Ascending aorta (tissue), 2 donors: ENCODE data around the gene SV2B. TPM values are rescaled to one million over a fixed set of nuclear protein-coding genes. Genes with fewer than 3 reads are reported as not detected.

Experiments used
- DNase-seq, 2 donors: peaks; one replicate each; pipeline ENCODE4 v3.0.0-alpha.2; 2019; ENCODE audit warnings: low spot score in 2 of 2
- H3K27ac ChIP-seq, 2 donors: fragments of 200-600 bp; sonication (generic); one replicate each; pipeline ENCODE4 v1.5.1; 2016 to 2017; ENCODE audit warnings: mild to moderate bottlenecking in 1 of 2
- H3K27me3 ChIP-seq: fragments of 200-600 bp; sonication (generic); one replicate; pipeline ENCODE4 v1.5.1; 2017
- H3K36me3 ChIP-seq, 2 donors: fragments of 200-600 bp; sonication (generic); one replicate each; pipeline ENCODE4 v1.5.1; 2016
- H3K4me1 ChIP-seq, 2 donors: fragments of 200-600 bp; sonication (generic); one replicate each; pipeline ENCODE4 v1.5.1; 2016 to 2017; ENCODE audit warnings: mild to moderate bottlenecking in 1 of 2
- H3K4me3 ChIP-seq, 2 donors: fragments of 200-600 bp; sonication (generic); one replicate each; pipeline ENCODE4 v1.5.1; 2016 to 2017; ENCODE audit warnings: mild to moderate bottlenecking in 1 of 2
- H3K9me3 ChIP-seq, 2 donors: fragments of 200-600 bp; sonication (generic); one replicate each; pipeline ENCODE4 v1.5.1; 2016
- intact Hi-C: fragments of 100-400 bp; cut with DNase I; formaldehyde crosslinking; loops from one replicate; pipeline ENCODE4 v1.15.1; 2023
- total RNA-seq: library from RNA; depleted of rRNA; stranded (reverse); fragments of >200 nt; gene quantifications from one replicate; pipeline ENCODE4 v1.1.0, GENCODE V29; 2016
- TF ChIP-seq, protein P1 (sequence below), 3 experiments: fragments of 200-600 bp in 2 of 3; fragments of 450-650 bp in 1 of 3; sonication (generic) in 2 of 3; IDR thresholded peaks; one replicate each; pipeline ENCODE4 v1.5.1; 2016 to 2019; ENCODE audit warnings: antibody characterized with exemption in 3 of 3, mild to moderate bottlenecking in 1 of 3, moderate library complexity in 1 of 3

The SV2B gene
- total RNA-seq, 1 donor from 2014 or later, result 0.11 TPM

GRCh38 chr15:91264651-91265351 is 164.7 kb downstream of the SV2B start:
- intact Hi-C loops, result no loop called here
- Histone ChIP-seq H3K36me3 (no peaks in the 10 kb centered on the region), H3K27me3 (no peaks in the 10 kb centered on the region), H3K9me3 (no peaks in the 10 kb centered on the region), H3K4me1 (peaks cover 0 to 3% of the 10 kb centered on the region in 2 donors), H3K27ac (peak overlapping the region; percentile 51 to 58), H3K4me3 (peak overlapping the region in 1 of 2 donors; percentile 45)
- DNase-seq, result no peak
- TF ChIP-seq, protein P1, sequence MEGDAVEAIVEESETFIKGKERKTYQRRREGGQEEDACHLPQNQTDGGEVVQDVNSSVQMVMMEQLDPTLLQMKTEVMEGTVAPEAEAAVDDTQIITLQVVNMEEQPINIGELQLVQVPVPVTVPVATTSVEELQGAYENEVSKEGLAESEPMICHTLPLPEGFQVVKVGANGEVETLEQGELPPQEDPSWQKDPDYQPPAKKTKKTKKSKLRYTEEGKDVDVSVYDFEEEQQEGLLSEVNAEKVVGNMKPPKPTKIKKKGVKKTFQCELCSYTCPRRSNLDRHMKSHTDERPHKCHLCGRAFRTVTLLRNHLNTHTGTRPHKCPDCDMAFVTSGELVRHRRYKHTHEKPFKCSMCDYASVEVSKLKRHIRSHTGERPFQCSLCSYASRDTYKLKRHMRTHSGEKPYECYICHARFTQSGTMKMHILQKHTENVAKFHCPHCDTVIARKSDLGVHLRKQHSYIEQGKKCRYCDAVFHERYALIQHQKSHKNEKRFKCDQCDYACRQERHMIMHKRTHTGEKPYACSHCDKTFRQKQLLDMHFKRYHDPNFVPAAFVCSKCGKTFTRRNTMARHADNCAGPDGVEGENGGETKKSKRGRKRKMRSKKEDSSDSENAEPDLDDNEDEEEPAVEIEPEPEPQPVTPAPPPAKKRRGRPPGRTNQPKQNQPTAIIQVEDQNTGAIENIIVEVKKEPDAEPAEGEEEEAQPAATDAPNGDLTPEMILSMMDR (IDR thresholded peaks at IDR 0.05), result no peak

DNA sequence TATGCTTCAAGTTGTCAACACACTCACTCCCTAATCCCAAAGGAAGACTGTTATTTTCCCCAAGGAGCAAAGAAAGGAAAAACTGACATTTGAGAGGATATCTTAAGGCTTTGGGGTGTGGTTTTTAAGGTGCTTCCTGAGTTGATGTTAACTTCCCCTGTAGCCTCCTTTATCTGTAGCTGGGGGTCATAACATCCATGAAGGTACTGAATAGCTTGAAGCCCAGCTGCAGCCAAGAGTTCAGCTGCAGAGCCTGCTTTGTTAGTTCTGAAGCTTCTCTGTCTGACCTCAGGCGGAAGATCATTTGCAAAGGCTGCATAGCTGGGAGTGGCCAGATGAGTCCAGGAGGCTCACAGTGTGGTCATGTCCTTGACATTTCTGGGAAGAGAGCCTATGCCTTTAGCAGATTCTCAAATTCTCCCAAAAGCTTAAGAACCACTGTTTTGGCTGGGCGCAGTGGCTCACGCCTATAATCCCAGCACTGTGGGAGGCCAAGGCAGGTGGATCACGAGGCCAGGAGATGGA is 165.4 kb downstream of the SV2B start:
- no peak overlapping the region for H3K27ac ChIP-seq
- H3K4me3 ChIP-seq, result no peak overlapping the region
- no peak for DNase-seq
- H3K27me3 ChIP-seq, result no peaks in the 10 kb centered on the region
- peaks cover 0 to 3% of the 10 kb centered on the region in 2 donors for H3K4me1 ChIP-seq
- TF ChIP-seq, protein P1 (IDR thresholded peaks at IDR 0.05), result no peak
- H3K9me3 ChIP-seq, result no peaks in the 10 kb centered on the region
- intact Hi-C loops, result no loop called here
- H3K36me3 ChIP-seq, result no peaks in the 10 kb centered on the region

DNA sequence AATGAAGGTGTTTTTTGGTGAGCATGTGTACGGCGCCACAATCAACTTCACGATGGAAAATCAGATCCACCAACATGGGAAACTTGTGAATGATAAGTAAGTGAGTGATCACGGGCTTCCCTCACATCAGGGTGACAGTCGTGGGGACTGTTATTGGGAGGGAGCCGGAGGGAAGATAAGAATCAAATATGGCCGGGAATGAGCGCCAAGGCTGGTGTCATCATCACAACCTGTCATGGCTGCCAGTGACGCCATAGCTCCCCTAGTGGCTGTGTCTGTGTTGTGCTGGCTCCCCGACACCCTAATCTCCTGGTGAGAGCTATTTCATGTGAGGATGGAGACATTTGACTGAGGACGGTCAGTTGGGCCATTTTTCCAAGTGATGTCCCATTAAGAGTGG is 168.5 kb downstream of the SV2B start:
- H3K4me1 ChIP-seq, result peaks cover 0 to 3% of the 10 kb centered on the region in 2 donors
- H3K4me3 ChIP-seq, result no peak overlapping the region
- H3K9me3 ChIP-seq, result no peaks in the 10 kb centered on the region
- H3K27me3 ChIP-seq, result no peaks in the 10 kb centered on the region
- TF ChIP-seq, protein P1 (IDR thresholded peaks at IDR 0.05), result no peak
- DNase-seq, result no peak
- intact Hi-C loops, result no loop called here
- no peaks in the 10 kb centered on the region for H3K36me3 ChIP-seq
- H3K27ac ChIP-seq, result no peak overlapping the region

DNA sequence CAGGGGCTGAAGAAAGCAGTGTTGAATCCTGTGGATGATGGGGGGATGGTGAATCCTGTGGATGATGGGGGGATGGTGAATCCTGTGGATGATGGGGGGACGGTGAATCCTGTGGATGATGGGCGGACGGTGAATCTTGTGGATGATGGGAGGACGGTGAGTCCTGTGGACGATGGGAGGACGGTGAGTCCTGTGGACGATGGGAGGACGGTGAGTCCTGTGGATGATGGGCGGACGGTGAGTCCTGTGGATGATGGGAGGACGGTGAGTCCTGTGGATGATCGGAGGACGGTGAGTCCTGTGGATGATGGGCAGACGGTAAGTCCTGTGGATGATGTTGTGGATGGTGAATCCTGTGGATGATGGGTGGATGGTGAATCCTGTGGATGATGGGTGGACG is 170.7 kb downstream of the SV2B start:
- intact Hi-C loops, result loop anchor here (1.0 to 5.0 kb wide), 2 partner anchors 214 to 313 kb away; no protein-coding TSS in a partner anchor
- no peaks in the 10 kb centered on the region for H3K36me3 ChIP-seq
- TF ChIP-seq, protein P1 (IDR thresholded peaks at IDR 0.05), result no peak
- H3K27ac ChIP-seq, result no peak overlapping the region
- DNase-seq, result no peak
- no peak overlapping the region for H3K4me3 ChIP-seq
- H3K27me3 ChIP-seq, result no peaks in the 10 kb centered on the region
- H3K9me3 ChIP-seq, result peaks cover 0 to 1% of the 10 kb centered on the region in 2 donors
- no peaks in the 10 kb centered on the region for H3K4me1 ChIP-seq

GRCh38 chr15:91271565-91272153 is 171.6 kb downstream of the SV2B start:
- peak in 1 of 2 donors; percentile 76 for DNase-seq
- TF ChIP-seq, protein P1 (IDR thresholded peaks at IDR 0.05), result peak; percentile 68 to 82 (median 71)
- H3K27me3 ChIP-seq, result no peaks in the 10 kb centered on the region
- H3K27ac ChIP-seq, result no peak overlapping the region
- H3K9me3 ChIP-seq, result peaks cover 0 to 8% of the 10 kb centered on the region in 2 donors
- H3K36me3 ChIP-seq, result no peaks in the 10 kb centered on the region
- H3K4me1 ChIP-seq, result no peaks in the 10 kb centered on the region
- intact Hi-C loops, result loop anchor here (1.0 to 5.0 kb wide), 2 partner anchors 215 to 314 kb away; no protein-coding TSS in a partner anchor
- no peak overlapping the region for H3K4me3 ChIP-seq
